AG09319 (cell line): ENCODE data around the gene SLC38A8.

Experiments used
- DNase-seq: peaks from one replicate; pipeline ENCODE4 v3.0.0-alpha.2; 2010; ENCODE audit warnings: low read depth; ENCODE audit errors: extremely low read depth
- CTCF ChIP-seq: IDR thresholded peaks from 2 replicates; pipeline ENCODE4 v1.5.1; 2011; ENCODE audit warnings: low read depth, mild to moderate bottlenecking, inconsistent platforms, low read length, moderate library complexity

The SLC38A8 gene

GRCh38 chr16:83966153-83966696, 76.4 kb downstream of the SLC38A8 start:
- TF ChIP-seq CTCF, result no peak
- DNase-seq, result no peak

GRCh38 chr16:83965444-83966152, 77.0 kb downstream of the SLC38A8 start:
- DNase-seq, result no peak
- no peak for TF ChIP-seq CTCF

- TF ChIP-seq CTCF, result no peak
- no peak for DNase-seq
These were observed 77.7 kb downstream of the SLC38A8 start for GRCh38 chr16:83964684-83965443.

GRCh38 chr16:83963277-83964119, 79.1 kb downstream of the SLC38A8 start:
- DNase-seq, result no peak
- TF ChIP-seq CTCF, result no peak

GRCh38 chr16:83961591-83961990, 81.0 kb downstream of the SLC38A8 start:
- no peak for DNase-seq
- TF ChIP-seq CTCF, result no peak

- no peak for DNase-seq
- TF ChIP-seq CTCF, result no peak
These were observed 81.9 kb downstream of the SLC38A8 start for GRCh38 chr16:83960521-83961249.
